Measurements from ENCODE around the gene WWOX. TPM values are rescaled to one million over a fixed set of nuclear protein-coding genes. Genes with fewer than 3 reads are reported as not detected.

The WWOX gene
- polyA plus RNA-seq, 1 donor from 2014 or later: 25.6 TPM

- no peak for TF ChIP-seq CTCF (IDR thresholded peaks at IDR 0.05; ENCODE audit: poor library complexity, severe bottlenecking)
- no peak for TF ChIP-seq EZH2 (IDR thresholded peaks at IDR 0.05; ENCODE audit: borderline replicate concordance, insufficient read depth, low read length, poor library complexity, severe bottlenecking)
- no peak for TF ChIP-seq MXI1 (conservative IDR thresholded peaks at IDR 0.05; ENCODE audit: poor library complexity, severe bottlenecking)
- no peak for TF ChIP-seq SMC3 (conservative IDR thresholded peaks at IDR 0.05; ENCODE audit: poor library complexity)
- no peak for TF ChIP-seq EP300 (conservative IDR thresholded peaks at IDR 0.05; ENCODE audit: poor library complexity, severe bottlenecking)
- TF ChIP-seq RAD21 (conservative IDR thresholded peaks at IDR 0.05): no peak
- TF ChIP-seq POLR2AphosphoS5 (IDR thresholded peaks at IDR 0.05): no peak
- no peak for TF ChIP-seq REST (IDR thresholded peaks at IDR 0.05; ENCODE audit: borderline replicate concordance)
- TF ChIP-seq TAF1 (IDR thresholded peaks at IDR 0.05; ENCODE audit: low read depth): no peak
- Histone ChIP-seq H3K4me2 (ENCODE audit: low read length) (no peak overlapping the region), H3K9ac (ENCODE audit: low read length) (no peak overlapping the region), H3K79me2 (replicated peaks; ENCODE audit: insufficient read depth, low read length) (no peaks in the 10 kb centered on the region), H3K27ac (ENCODE audit: low read length) (no peak overlapping the region), H3K36me3 (ENCODE audit: insufficient read depth, low read length) (no peaks in the 10 kb centered on the region), H3K27me3 (ENCODE audit: insufficient read depth, low read depth, low read length) (no peaks in the 10 kb centered on the region), H3F3A (ENCODE audit: insufficient read depth, low read length, poor library complexity, severe bottlenecking) (no peaks in the 10 kb centered on the region), H3K9me2 (ENCODE audit: insufficient read depth, low read length) (no peaks in the 10 kb centered on the region), H3K9me3 (ENCODE audit: low read length) (no peaks in the 10 kb centered on the region), H4K20me1 (ENCODE audit: insufficient read depth) (no peaks in the 10 kb centered on the region), H3K4me3 (ENCODE audit: low read length) (no peak overlapping the region), H2AFZ (ENCODE audit: low read depth, low read length) (no peak overlapping the region)
Observed at GRCh38 chr16:78792952-78793351, 693.5 kb downstream of the WWOX start.

GRCh38 chr16:78794581-78795250 is 695.3 kb downstream of the WWOX start:
- no peaks in the 10 kb centered on the region for H3K79me2 ChIP-seq (replicated peaks; ENCODE audit: insufficient read depth, low read length)

More at GRCh38 chr16:78794581-78795250, 695.3 kb downstream of the WWOX start:
- H3K4me2 ChIP-seq (ENCODE audit: low read length): no peak overlapping the region
- no peaks in the 10 kb centered on the region for H4K20me1 ChIP-seq (ENCODE audit: insufficient read depth)
- H3K27ac ChIP-seq (ENCODE audit: low read length): no peak overlapping the region
- H3K9me3 ChIP-seq (ENCODE audit: low read length): no peaks in the 10 kb centered on the region
- no peaks in the 10 kb centered on the region for H3K36me3 ChIP-seq (ENCODE audit: insufficient read depth, low read length)
- H3F3A ChIP-seq (ENCODE audit: insufficient read depth, low read length, poor library complexity, severe bottlenecking): no peaks in the 10 kb centered on the region
- H2AFZ ChIP-seq (ENCODE audit: low read depth, low read length): no peak overlapping the region
- no peak overlapping the region for H3K9ac ChIP-seq (ENCODE audit: low read length)
- no peak for TF ChIP-seq POLR2AphosphoS5 (IDR thresholded peaks at IDR 0.05)
- no peak for TF ChIP-seq CTCF (IDR thresholded peaks at IDR 0.05; ENCODE audit: poor library complexity, severe bottlenecking)
- no peak for TF ChIP-seq REST (IDR thresholded peaks at IDR 0.05; ENCODE audit: borderline replicate concordance)
- no peak for TF ChIP-seq TAF1 (IDR thresholded peaks at IDR 0.05; ENCODE audit: low read depth)
- TF ChIP-seq MXI1 (conservative IDR thresholded peaks at IDR 0.05; ENCODE audit: poor library complexity, severe bottlenecking): no peak
- TF ChIP-seq EP300 (conservative IDR thresholded peaks at IDR 0.05; ENCODE audit: poor library complexity, severe bottlenecking): no peak
- no peak for TF ChIP-seq RAD21 (conservative IDR thresholded peaks at IDR 0.05)
- TF ChIP-seq SMC3 (conservative IDR thresholded peaks at IDR 0.05; ENCODE audit: poor library complexity): no peak
- TF ChIP-seq EZH2 (IDR thresholded peaks at IDR 0.05; ENCODE audit: borderline replicate concordance, insufficient read depth, low read length, poor library complexity, severe bottlenecking): no peak
- no peaks in the 10 kb centered on the region for H3K9me2 ChIP-seq (ENCODE audit: insufficient read depth, low read length)
- H3K27me3 ChIP-seq (ENCODE audit: insufficient read depth, low read depth, low read length): no peaks in the 10 kb centered on the region
- no peak overlapping the region for H3K4me3 ChIP-seq (ENCODE audit: low read length)

All from neural cell (in vitro differentiated cells).